ENCODE results near the gene CAPZB. TPM values are rescaled to one million over a fixed set of nuclear protein-coding genes. Genes with fewer than 3 reads are reported as not detected.
A peak's percentile ranks its signal among the peaks of the same experiment; 100 is the strongest.

CAPZB gene
- polyA plus RNA-seq, 2 of the 4 experiments (the other 2 are of a cell fraction), result 133 to 296 TPM

DNA sequence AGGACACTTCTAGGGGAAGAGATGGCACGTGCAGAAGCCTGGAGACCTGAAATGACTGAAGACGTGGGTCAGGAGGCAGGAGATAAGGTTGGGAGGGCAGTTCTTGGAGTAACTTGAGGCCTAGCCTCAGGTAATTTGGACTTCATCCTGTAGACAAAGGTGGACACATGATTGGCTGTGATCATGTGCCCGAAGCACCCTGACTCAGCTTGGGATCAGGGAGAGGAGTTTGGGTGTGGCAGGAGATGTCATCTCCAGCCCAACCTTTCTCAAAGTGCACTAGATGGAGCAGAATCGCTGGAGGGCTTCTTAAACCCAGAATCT, 171.7 kb downstream of the CAPZB start (continued):
- TF ChIP-seq, protein P1, sequence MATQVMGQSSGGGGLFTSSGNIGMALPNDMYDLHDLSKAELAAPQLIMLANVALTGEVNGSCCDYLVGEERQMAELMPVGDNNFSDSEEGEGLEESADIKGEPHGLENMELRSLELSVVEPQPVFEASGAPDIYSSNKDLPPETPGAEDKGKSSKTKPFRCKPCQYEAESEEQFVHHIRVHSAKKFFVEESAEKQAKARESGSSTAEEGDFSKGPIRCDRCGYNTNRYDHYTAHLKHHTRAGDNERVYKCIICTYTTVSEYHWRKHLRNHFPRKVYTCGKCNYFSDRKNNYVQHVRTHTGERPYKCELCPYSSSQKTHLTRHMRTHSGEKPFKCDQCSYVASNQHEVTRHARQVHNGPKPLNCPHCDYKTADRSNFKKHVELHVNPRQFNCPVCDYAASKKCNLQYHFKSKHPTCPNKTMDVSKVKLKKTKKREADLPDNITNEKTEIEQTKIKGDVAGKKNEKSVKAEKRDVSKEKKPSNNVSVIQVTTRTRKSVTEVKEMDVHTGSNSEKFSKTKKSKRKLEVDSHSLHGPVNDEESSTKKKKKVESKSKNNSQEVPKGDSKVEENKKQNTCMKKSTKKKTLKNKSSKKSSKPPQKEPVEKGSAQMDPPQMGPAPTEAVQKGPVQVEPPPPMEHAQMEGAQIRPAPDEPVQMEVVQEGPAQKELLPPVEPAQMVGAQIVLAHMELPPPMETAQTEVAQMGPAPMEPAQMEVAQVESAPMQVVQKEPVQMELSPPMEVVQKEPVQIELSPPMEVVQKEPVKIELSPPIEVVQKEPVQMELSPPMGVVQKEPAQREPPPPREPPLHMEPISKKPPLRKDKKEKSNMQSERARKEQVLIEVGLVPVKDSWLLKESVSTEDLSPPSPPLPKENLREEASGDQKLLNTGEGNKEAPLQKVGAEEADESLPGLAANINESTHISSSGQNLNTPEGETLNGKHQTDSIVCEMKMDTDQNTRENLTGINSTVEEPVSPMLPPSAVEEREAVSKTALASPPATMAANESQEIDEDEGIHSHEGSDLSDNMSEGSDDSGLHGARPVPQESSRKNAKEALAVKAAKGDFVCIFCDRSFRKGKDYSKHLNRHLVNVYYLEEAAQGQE (IDR thresholded peaks at IDR 0.05), result no peak
- TF ChIP-seq CBX8 (IDR thresholded peaks at IDR 0.05) (no peak), HOXB5 (CRISPR knock-in tag; IDR thresholded peaks at IDR 0.05) (no peak), RFX5 (IDR thresholded peaks at IDR 0.05) (no peak)
- TF ChIP-seq, protein P2, sequence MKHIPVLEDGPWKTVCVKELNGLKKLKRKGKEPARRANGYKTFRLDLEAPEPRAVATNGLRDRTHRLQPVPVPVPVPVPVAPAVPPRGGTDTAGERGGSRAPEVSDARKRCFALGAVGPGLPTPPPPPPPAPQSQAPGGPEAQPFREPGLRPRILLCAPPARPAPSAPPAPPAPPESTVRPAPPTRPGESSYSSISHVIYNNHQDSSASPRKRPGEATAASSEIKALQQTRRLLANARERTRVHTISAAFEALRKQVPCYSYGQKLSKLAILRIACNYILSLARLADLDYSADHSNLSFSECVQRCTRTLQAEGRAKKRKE (CRISPR knock-in tag; IDR thresholded peaks at IDR 0.05; ENCODE audit: low read depth), result no peak

DNA sequence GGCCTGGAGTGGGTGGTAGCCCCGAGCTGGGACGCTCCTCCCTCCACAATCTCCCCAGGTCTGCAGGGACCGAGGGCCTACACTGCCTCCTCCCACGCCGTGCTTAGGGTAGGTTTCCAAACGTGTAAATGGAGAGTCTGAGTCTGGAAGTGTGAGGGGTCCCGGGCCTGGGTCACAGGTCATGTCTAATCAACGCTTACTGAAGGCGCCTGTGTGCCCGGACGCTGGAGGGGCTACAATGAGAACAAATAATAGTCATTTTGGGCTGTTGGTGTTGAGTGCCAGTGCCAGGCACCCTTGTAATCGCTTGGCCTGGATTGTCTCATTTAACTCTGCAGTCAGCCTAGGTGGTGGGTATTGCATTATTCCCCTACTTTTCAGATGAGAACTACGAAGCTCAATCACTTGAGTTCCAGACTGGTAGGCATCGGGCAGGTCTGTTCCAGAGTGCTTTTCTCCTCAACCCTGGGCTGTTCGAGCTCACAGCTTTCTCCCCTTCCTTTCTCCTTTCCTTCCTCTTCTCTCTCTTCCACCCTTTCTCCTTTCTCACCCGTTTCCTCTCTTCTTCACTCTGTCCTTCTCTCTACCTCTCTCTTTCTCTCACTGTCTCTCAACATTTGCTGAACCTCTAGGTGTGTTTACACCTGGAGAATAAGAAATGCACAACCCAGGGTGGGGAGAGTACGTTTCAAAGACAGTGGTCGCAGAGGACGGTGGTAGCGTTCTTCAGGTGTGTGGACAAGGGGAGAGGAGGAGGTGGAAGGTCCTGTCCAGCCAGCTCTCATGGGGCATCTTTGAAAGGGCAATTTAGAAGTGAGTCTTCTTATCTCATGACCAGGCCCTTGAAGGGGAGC, 172.3 kb downstream of the CAPZB start:
- peak overlapping the region; percentile 79 for H3K4me3 ChIP-seq
- peaks cover 17% of the 10 kb centered on the region; the same call in 2 of the 3 replicates for H3K4me1 ChIP-seq
- FAIRE-seq (no peak), ATAC-seq (peak in 1 of 2 experiments; percentile 53; a peak in 3 of 6 replicates), DNase-seq (ENCODE audit: low read depth in 1 of 2, low spot score in 1 of 2) (no peak)
- 86% methylated on average over 11 of the region's 20 CpGs for WGBS (ENCODE audit: missing lambda C conversion rate)
- H3K9me3 ChIP-seq, result no peaks in the 10 kb centered on the region
- H3K4me2 ChIP-seq, result peak overlapping the region; percentile 90
- peak overlapping the region; percentile 79 to 94 for H3K27ac ChIP-seq
- ChIA-PET CTCF (interaction anchor here (1.5 kb wide), 1 partner anchor 28 kb away, joined by 5 read pairs; no protein-coding TSS in a partner anchor), POLR2A (interaction anchor here (1.0 kb wide), 1 partner anchor 20 kb away, joined by 3 read pairs; no protein-coding TSS in a partner anchor)
- TF ChIP-seq CBX8 (IDR thresholded peaks at IDR 0.05) (no peak), BHLHE40 (IDR thresholded peaks at IDR 0.05; ENCODE audit: low read depth, low read length) (no peak), NR3C1 (IDR thresholded peaks at IDR 0.05) (no peak), HDAC2 (IDR thresholded peaks at IDR 0.05) (no peak), POLR2A (IDR thresholded peaks at IDR 0.05; ENCODE audit: low read length) (no peak), KDM1A (IDR thresholded peaks at IDR 0.05; ENCODE audit: low read depth) (no peak), JUN (IDR thresholded peaks at IDR 0.05) (no peak), CHD4 (IDR thresholded peaks at IDR 0.05; ENCODE audit: borderline replicate concordance) (no peak), FOSB (CRISPR knock-in tag; IDR thresholded peaks at IDR 0.05) (no peak)
- TF ChIP-seq, protein P3, sequence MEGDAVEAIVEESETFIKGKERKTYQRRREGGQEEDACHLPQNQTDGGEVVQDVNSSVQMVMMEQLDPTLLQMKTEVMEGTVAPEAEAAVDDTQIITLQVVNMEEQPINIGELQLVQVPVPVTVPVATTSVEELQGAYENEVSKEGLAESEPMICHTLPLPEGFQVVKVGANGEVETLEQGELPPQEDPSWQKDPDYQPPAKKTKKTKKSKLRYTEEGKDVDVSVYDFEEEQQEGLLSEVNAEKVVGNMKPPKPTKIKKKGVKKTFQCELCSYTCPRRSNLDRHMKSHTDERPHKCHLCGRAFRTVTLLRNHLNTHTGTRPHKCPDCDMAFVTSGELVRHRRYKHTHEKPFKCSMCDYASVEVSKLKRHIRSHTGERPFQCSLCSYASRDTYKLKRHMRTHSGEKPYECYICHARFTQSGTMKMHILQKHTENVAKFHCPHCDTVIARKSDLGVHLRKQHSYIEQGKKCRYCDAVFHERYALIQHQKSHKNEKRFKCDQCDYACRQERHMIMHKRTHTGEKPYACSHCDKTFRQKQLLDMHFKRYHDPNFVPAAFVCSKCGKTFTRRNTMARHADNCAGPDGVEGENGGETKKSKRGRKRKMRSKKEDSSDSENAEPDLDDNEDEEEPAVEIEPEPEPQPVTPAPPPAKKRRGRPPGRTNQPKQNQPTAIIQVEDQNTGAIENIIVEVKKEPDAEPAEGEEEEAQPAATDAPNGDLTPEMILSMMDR (IDR thresholded peaks at IDR 0.05), result no peak
- TF ChIP-seq, protein P4, sequence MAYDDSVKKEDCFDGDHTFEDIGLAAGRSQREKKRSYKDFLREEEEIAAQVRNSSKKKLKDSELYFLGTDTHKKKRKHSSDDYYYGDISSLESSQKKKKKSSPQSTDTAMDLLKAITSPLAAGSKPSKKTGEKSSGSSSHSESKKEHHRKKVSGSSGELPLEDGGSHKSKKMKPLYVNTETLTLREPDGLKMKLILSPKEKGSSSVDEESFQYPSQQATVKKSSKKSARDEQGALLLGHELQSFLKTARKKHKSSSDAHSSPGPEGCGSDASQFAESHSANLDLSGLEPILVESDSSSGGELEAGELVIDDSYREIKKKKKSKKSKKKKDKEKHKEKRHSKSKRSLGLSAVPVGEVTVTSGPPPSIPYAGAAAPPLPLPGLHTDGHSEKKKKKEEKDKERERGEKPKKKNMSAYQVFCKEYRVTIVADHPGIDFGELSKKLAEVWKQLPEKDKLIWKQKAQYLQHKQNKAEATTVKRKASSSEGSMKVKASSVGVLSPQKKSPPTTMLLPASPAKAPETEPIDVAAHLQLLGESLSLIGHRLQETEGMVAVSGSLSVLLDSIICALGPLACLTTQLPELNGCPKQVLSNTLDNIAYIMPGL (CRISPR knock-in tag; IDR thresholded peaks at IDR 0.05; ENCODE audit: borderline replicate concordance), result no peak
- TF ChIP-seq, protein P5, sequence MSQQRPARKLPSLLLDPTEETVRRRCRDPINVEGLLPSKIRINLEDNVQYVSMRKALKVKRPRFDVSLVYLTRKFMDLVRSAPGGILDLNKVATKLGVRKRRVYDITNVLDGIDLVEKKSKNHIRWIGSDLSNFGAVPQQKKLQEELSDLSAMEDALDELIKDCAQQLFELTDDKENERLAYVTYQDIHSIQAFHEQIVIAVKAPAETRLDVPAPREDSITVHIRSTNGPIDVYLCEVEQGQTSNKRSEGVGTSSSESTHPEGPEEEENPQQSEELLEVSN (IDR thresholded peaks at IDR 0.05; ENCODE audit: borderline replicate concordance, low read depth), result no peak

Measured in A549 (cell line).